Adrenal gland (tissue), 12 donors: ENCODE measurements around the gene CALN1. TPM values are rescaled to one million over a fixed set of nuclear protein-coding genes. Genes with fewer than 3 reads are reported as not detected.

Source experiments
- DNase-seq, 7 donors: peaks; one replicate each; pipeline ENCODE4 v3.0.0-alpha.2; 2019 to 2020
- H3K27ac ChIP-seq, 5 donors: fragments of 200-600 bp; sonication (generic) in 4 of 5; 1 replicate in 3 of 5; 2 replicates in 2 of 5; pipeline versions ENCODE4 v1.5.1 to v1.8.0; 2016 to 2020; ENCODE audit warnings: mild to moderate bottlenecking in 1 of 5
- H3K27me3 ChIP-seq: fragments of 200-600 bp; 2 replicates; pipeline ENCODE4 v1.8.0; 2021
- H3K36me3 ChIP-seq, 2 donors: fragments of 200-600 bp; replicated peaks in 1 of 2; 1 replicate in 1 of 2; 2 replicates in 1 of 2; pipeline versions ENCODE4 v1.5.1 to v1.8.0; 2018 to 2022
- H3K4me1 ChIP-seq, 2 donors: fragments of 200-600 bp; replicated peaks in 1 of 2; 1 replicate in 1 of 2; 2 replicates in 1 of 2; pipeline versions ENCODE4 v1.5.1 to v1.8.0; 2018 to 2021
- H3K4me3 ChIP-seq, 4 donors: fragments of 200-600 bp; sonication (generic) in 3 of 4; one replicate each; pipeline ENCODE4 v1.5.1; 2016 to 2018
- H3K9me3 ChIP-seq, 3 donors: fragments of 200-600 bp; sonication (generic) in 1 of 3; replicated peaks in 1 of 3; 1 replicate in 2 of 3; 2 replicates in 1 of 3; pipeline versions ENCODE4 v1.5.1 to v1.8.0; 2016 to 2021
- POLR2A ChIP-seq, 2 donors: fragments of 450-650 bp; IDR thresholded peaks; one replicate each; pipeline ENCODE4 v1.6.1; 2017; ENCODE audit warnings: antibody characterized with exemption in 2 of 2, mild to moderate bottlenecking in 2 of 2, moderate library complexity in 1 of 2
- WGBS, 4 donors: extraction: QIAGEN DNeasy Blood & Tissue Kit in 2 of 4; methylation state at CpG; one replicate each; pipeline versions ENCODE4 v1.1.5 to v1.1.7; 2013 to 2017; 5-methylcytosine and 5-hydroxymethylcytosine counted together
- intact Hi-C, 2 donors: fragments of 100-400 bp; cut with DNase I; formaldehyde crosslinking; loops; one replicate each; pipeline versions ENCODE4 v1.14.1 to v1.15.0; 2022 to 2023
- polyA plus RNA-seq, 3 donors: library from polyadenylated mRNA; stranded (reverse); fragments of 200-250 nt in 2 of 3; fragments of 350-450 nt in 1 of 3; fragmentation: Illumina TruSeq in 1 of 3; extraction: RNeasy Lipid Tissue Mini Kit (QIAGEN cat#74804) in 1 of 3; gene quantifications; one replicate each; pipeline ENCODE4 v1.2.3, GENCODE V29; 2013 to 2014
- total RNA-seq, 9 donors: library from RNA; depleted of rRNA in 4 of 9; stranded (reverse); fragments of >200 nt in 4 of 9; fragments of 120-200 nt in 1 of 9; fragmentation: NEBNext Ultra II Directional in 1 of 9; extraction: Animal tissue kit (Norgen Biotek cat#: 25700) in 1 of 9; gene quantifications; one replicate each; pipeline versions ENCODE4 v1.1.0 to v1.2.4, GENCODE V29; 2013 to 2023
- TF ChIP-seq, protein P1 (sequence below), 6 experiments: fragments of 450-650 bp in 4 of 6; fragments of 200-600 bp in 2 of 6; sonication (generic) in 1 of 6; IDR thresholded peaks; 1 replicate in 5 of 6; 2 replicates in 1 of 6; pipeline versions ENCODE4 v1.5.1 to v1.8.0; 2016 to 2021; ENCODE audit warnings: antibody characterized with exemption in 6 of 6, mild to moderate bottlenecking in 2 of 6, moderate library complexity in 1 of 6
- donor health status: healthy with polysubstance abuse.
- donor health status: Bipolar disorder and iron deficiency.
- donor health status: DM: yes; HTN: yes; CAD: no.
- donor health status: DM: no; HTN: no; CAD: no.
- donor health status: DM: no; HTN: no; CAD: no.
- donor health status: DM: yes; HTN: yes; CAD: no.

Gene CALN1
- total and polyA plus RNA-seq, 12 donors = 4.3 to 51.5 (median 15.2) TPM

DNA sequence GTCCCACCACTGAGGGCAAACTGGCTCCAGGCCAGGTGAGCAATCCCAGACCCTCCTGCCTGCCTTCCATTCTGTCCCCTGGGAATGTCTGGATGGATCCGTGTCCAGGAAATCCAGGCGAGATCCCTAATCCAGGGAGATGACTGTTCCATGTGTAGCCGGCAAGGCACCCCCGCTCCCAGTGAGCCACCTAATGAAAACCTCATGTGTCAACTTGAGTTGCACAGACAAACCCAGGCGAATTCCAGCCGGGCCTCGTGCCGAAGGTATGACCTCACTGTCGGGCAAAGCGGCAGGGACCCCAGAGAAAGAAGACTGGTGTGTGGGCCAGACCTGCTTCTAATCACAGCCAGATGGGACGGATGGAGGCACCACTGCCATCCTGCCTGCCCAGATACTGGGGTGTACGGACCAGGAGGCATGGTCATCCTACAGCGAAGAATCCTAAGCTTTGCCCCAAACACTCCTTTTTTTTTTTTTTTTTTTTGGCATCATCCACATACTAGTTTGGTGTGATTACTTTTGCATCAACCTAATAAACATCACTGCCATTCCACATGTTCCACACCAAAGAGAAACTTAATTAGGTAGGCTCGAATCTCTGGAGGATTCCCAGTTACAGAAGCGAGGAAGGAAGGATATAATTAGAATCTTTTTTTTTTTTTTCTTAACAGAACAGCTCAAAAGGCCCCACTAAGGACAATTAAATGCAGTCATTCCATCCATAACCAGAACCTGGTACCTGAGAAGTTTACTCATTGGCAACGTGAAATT, 313.1 kb downstream of the CALN1 start:
- TF ChIP-seq POLR2A (IDR thresholded peaks at IDR 0.05) = no peak
- TF ChIP-seq, protein P1, sequence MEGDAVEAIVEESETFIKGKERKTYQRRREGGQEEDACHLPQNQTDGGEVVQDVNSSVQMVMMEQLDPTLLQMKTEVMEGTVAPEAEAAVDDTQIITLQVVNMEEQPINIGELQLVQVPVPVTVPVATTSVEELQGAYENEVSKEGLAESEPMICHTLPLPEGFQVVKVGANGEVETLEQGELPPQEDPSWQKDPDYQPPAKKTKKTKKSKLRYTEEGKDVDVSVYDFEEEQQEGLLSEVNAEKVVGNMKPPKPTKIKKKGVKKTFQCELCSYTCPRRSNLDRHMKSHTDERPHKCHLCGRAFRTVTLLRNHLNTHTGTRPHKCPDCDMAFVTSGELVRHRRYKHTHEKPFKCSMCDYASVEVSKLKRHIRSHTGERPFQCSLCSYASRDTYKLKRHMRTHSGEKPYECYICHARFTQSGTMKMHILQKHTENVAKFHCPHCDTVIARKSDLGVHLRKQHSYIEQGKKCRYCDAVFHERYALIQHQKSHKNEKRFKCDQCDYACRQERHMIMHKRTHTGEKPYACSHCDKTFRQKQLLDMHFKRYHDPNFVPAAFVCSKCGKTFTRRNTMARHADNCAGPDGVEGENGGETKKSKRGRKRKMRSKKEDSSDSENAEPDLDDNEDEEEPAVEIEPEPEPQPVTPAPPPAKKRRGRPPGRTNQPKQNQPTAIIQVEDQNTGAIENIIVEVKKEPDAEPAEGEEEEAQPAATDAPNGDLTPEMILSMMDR (IDR thresholded peaks at IDR 0.05) = no peak
- 79 to 87% (median 83%) methylated on average over 9 to 16 of the region's 16 CpGs for WGBS, 4 donors
- DNase-seq = no peak
- Histone ChIP-seq H3K27me3 (no peaks in the 10 kb centered on the region), H3K27ac (no peak overlapping the region), H3K36me3 (no peaks in the 10 kb centered on the region), H3K4me3 (no peak overlapping the region), H3K9me3 (no peaks in the 10 kb centered on the region), H3K4me1 (no peaks in the 10 kb centered on the region)
- intact Hi-C loops = no loop called here

DNA sequence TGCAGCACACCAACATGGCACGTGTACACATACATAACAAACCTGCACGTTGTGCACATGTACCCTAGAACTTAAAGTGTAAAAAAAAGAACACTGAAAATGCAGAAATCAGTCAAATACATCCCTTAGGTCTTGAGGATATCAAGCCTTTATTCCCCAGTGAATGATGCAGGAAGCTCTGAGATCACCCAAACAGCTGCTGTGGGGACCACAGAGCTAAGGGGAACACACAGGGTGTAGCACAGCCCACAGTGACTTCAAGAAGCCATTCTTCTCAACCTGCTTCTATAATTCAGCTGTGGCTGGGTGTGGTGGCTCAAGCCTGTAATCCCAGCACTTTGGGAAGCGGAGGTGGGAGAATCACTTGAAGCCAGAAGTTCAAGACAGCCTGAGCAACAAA, 314.9 kb downstream of the CALN1 start:
- Histone ChIP-seq H3K9me3 (no peaks in the 10 kb centered on the region), H3K27ac (no peak overlapping the region), H3K36me3 (no peaks in the 10 kb centered on the region), H3K4me3 (no peak overlapping the region), H3K4me1 (no peaks in the 10 kb centered on the region), H3K27me3 (no peaks in the 10 kb centered on the region)
- intact Hi-C loops = no loop called here
- 93 to 97% (median 94%) methylated on average over 3 of the region's 3 CpGs for WGBS, 4 donors
- no peak for DNase-seq
- TF ChIP-seq, protein P1 (IDR thresholded peaks at IDR 0.05) = no peak
- no peak for TF ChIP-seq POLR2A (IDR thresholded peaks at IDR 0.05)

DNA sequence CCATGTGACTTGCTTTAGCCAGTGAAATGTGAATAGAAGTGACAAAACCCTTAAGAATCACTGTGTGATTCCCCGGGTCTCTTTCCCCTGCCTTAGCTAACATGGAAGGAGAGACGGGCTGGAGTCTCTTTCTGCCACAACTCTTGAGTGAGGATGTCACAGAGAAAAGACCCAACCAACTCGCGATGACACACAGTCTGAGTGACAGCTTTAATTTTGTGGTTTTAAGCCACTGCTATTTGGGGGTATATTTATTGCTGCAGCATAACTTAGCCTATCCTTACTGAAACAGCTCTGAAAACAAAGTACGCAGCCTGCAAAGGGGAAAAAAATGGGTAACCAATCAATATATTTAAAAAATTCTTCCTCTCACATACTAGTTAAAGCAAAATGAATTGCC, 319.4 kb downstream of the CALN1 start:
- DNase-seq = no peak
- H3K9me3 ChIP-seq = no peaks in the 10 kb centered on the region
- no peaks in the 10 kb centered on the region for H3K36me3 ChIP-seq
- no peaks in the 10 kb centered on the region for H3K4me1 ChIP-seq
- no peak overlapping the region for H3K4me3 ChIP-seq
- TF ChIP-seq, protein P1 (IDR thresholded peaks at IDR 0.05) = no peak
- TF ChIP-seq POLR2A (IDR thresholded peaks at IDR 0.05) = no peak
- no peak overlapping the region for H3K27ac ChIP-seq
- H3K27me3 ChIP-seq = no peaks in the 10 kb centered on the region
- intact Hi-C loops = no loop called here
- 69 to 90% (median 79%) methylated on average over 5 of the region's 5 CpGs for WGBS, 4 donors

DNA sequence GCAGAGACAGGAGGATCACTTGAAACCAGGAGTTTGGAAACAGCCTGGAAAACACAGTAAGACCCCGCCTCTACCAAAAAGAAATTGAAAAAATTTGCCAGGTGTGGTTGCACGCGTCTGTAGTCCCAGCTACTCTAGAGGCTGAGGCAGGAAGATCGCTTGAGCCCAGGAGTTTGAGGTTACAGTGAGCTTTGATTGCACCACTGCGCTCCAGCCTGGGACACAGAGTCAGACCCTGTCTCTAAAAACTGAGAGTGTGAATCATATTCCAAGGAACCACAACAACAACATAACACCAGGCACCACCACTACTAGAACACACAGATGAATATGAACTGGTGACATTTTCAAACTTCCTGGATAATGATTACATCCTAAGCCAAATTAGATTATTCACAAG, 324.2 kb downstream of the CALN1 start:
- Histone ChIP-seq H3K27me3 (no peaks in the 10 kb centered on the region), H3K4me1 (no peaks in the 10 kb centered on the region), H3K36me3 (no peaks in the 10 kb centered on the region), H3K4me3 (no peak overlapping the region), H3K27ac (no peak overlapping the region), H3K9me3 (no peaks in the 10 kb centered on the region)
- intact Hi-C loops = no loop called here
- no peak for TF ChIP-seq POLR2A (IDR thresholded peaks at IDR 0.05)
- TF ChIP-seq, protein P1 (IDR thresholded peaks at IDR 0.05) = no peak
- WGBS, 4 donors = 85 to 92% (median 91%) methylated on average over 4 to 5 of the region's 5 CpGs
- no peak for DNase-seq
